GM21717 (cell line): ENCODE measurements around the gene FMR1NB.
A peak's percentile ranks its signal among the peaks of the same experiment; 100 is the strongest.

Experiments used
- ATAC-seq: cut with Tn5 transposase; IDR thresholded peaks from one replicate; pipeline ENCODE4 v1.9.1; 2021; ENCODE audit warnings: mild to moderate bottlenecking, moderate library complexity; ENCODE audit not compliant: unreplicated experiment

FMR1NB gene

GRCh38 chrX:148069759-148070503 is 88.8 kb downstream of the FMR1NB start:
- peak; percentile 98 for ATAC-seq

GRCh38 chrX:148070504-148070877 is 89.4 kb downstream of the FMR1NB start:
- ATAC-seq: no peak
